ENCODE results near the gene PIMREG.

DNA sequence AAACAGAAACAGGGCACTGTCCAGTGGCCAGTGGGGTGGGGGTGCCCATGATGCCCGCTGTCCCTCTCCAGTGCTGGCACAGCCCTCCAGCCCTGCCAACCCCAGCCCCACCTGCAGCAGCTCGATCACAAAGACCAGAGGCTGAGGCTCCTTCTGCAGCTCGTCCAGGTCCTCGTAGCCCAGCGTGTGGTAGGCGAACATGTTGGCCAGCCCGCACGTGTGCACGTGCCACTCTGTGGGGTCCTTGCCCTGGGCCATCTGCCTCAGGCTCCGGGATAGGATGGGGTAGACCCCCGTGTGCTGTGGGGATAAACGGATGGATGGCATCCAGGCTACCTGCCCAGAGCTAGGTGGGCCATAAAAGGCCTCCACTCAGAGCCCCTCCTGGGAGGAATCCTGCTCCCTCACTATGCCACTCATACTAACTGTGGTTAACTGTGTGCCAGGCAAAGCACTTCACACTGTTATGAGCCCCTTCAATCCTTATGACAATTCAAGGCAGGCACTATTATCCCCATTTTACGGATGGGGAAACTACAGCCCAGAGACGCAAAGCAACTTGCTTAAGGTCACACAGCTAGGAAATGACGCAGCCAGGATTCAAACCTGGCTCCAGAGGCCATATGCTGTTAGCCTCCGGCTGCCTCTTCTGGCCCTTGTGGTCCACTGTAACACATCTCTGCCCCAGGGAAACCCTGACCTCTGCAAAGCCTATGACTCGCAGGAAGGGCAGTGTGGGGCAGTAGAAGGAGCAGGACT lies 15.9 kb upstream of the PIMREG start:
- TF ChIP-seq, protein P1, sequence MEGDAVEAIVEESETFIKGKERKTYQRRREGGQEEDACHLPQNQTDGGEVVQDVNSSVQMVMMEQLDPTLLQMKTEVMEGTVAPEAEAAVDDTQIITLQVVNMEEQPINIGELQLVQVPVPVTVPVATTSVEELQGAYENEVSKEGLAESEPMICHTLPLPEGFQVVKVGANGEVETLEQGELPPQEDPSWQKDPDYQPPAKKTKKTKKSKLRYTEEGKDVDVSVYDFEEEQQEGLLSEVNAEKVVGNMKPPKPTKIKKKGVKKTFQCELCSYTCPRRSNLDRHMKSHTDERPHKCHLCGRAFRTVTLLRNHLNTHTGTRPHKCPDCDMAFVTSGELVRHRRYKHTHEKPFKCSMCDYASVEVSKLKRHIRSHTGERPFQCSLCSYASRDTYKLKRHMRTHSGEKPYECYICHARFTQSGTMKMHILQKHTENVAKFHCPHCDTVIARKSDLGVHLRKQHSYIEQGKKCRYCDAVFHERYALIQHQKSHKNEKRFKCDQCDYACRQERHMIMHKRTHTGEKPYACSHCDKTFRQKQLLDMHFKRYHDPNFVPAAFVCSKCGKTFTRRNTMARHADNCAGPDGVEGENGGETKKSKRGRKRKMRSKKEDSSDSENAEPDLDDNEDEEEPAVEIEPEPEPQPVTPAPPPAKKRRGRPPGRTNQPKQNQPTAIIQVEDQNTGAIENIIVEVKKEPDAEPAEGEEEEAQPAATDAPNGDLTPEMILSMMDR (IDR thresholded peaks at IDR 0.05), result no peak
- TF ChIP-seq POLR2A (IDR thresholded peaks at IDR 0.05), result no peak
